Small intestine (tissue), 7 donors: ENCODE results near the gene CYP4F22. TPM values are rescaled to one million over a fixed set of nuclear protein-coding genes. Genes with fewer than 3 reads are reported as not detected.
"Not testable (repeated sequence)": the region's sequence is repeated elsewhere in the genome, so short reads cannot be mapped to it uniquely, and the experiment has no call there.

Source experiments
- DNase-seq, 2 donors: peaks; one replicate each; pipeline versions ENCODE4 v3.0.0 to v3.0.0-alpha.2; 2013
- FAIRE-seq: peaks from 2 replicates; lab custom pipeline; 2012; peaks lifted over from hg19 to GRCh38; lab: Jason Lieb, UNC
- H3K27ac ChIP-seq, 3 donors: one replicate each; pipeline ENCODE4 v1.5.1; 2013; ENCODE audit warnings: low read length in 2 of 3, mild to moderate bottlenecking in 2 of 3, control low read depth in 1 of 3, inconsistent platforms in 1 of 3, low read depth in 1 of 3, moderate library complexity in 1 of 3
- H3K27me3 ChIP-seq, 3 donors: one replicate each; pipeline ENCODE4 v1.6.1; 2013; ENCODE audit warnings: low read length in 3 of 3, inconsistent platforms in 1 of 3; ENCODE audit not compliant: control insufficient read depth in 3 of 3, insufficient read depth in 3 of 3
- H3K36me3 ChIP-seq, 3 donors: one replicate each; pipeline ENCODE4 v1.6.1; 2013; ENCODE audit warnings: low read length in 3 of 3, inconsistent platforms in 1 of 3, low read depth in 1 of 3, mild to moderate bottlenecking in 1 of 3, moderate library complexity in 1 of 3; ENCODE audit not compliant: control insufficient read depth in 3 of 3, insufficient read depth in 2 of 3
- H3K4me1 ChIP-seq, 3 donors: one replicate each; pipeline ENCODE4 v1.6.1; 2013; ENCODE audit warnings: low read length in 2 of 3, inconsistent platforms in 1 of 3, low read depth in 1 of 3, mild to moderate bottlenecking in 1 of 3, moderate library complexity in 1 of 3; ENCODE audit not compliant: control insufficient read depth in 3 of 3, insufficient read depth in 2 of 3
- H3K4me3 ChIP-seq, 3 donors: one replicate each; pipeline ENCODE4 v1.5.1; 2013; ENCODE audit warnings: low read length in 3 of 3, control low read depth in 1 of 3, inconsistent platforms in 1 of 3, low read depth in 1 of 3, mild to moderate bottlenecking in 1 of 3, moderate library complexity in 1 of 3
- H3K9me3 ChIP-seq, 2 donors: one replicate each; pipeline ENCODE4 v1.6.1; 2013; ENCODE audit warnings: low read depth in 1 of 2, low read length in 1 of 2; ENCODE audit not compliant: control insufficient read depth in 2 of 2, insufficient read depth in 1 of 2
- WGBS, 3 donors: extraction: QIAGEN DNeasy Blood & Tissue Kit; methylation state at CpG; one replicate each; pipeline ENCODE4 v1.1.7; 2013; 5-methylcytosine and 5-hydroxymethylcytosine counted together
- polyA plus RNA-seq, 4 donors: library from polyadenylated mRNA; stranded (reverse) in 3 of 4; unstranded in 1 of 4; fragments of 200-250 nt in 3 of 4; fragments of 120-200 nt in 1 of 4; gene quantifications; one replicate each; pipeline versions ENCODE4 v1.2.1 to v1.2.3, GENCODE V29; 2013
- donor health status: healthy with polysubstance abuse.
- donor health status: control.
- donor health status: control.
- donor health status: Bipolar disorder and iron deficiency.
- donor health status: healthy.

CYP4F22 gene
- polyA plus RNA-seq, 4 donors, result 0.09 to 0.15 TPM; not detected in 2

- Histone ChIP-seq H3K27me3 (no peaks in the 10 kb centered on the region), H3K27ac (no peak overlapping the region), H3K36me3 (no peaks in the 10 kb centered on the region), H3K9me3 (no peaks in the 10 kb centered on the region), H3K4me3 (no peak overlapping the region), H3K4me1 (no peaks in the 10 kb centered on the region)
- FAIRE-seq (no peak), DNase-seq (no peak)
- WGBS, 3 donors, result 66 to 78% (median 75%) methylated on average over 6 of the region's 6 CpGs
Measured at GRCh38 chr19:15519433-15519976, 11.2 kb downstream of the CYP4F22 start.

GRCh38 chr19:15524781-15525180 is 16.5 kb downstream of the CYP4F22 start:
- H3K27ac ChIP-seq, result no peak overlapping the region
- H3K4me3 ChIP-seq, result no peak overlapping the region
- FAIRE-seq, result no peak
- H3K36me3 ChIP-seq, result no peaks in the 10 kb centered on the region
- H3K27me3 ChIP-seq, result no peaks in the 10 kb centered on the region
- DNase-seq, result no peak
- H3K4me1 ChIP-seq, result no peaks in the 10 kb centered on the region
- WGBS, 3 donors, result 68 to 79% (median 74%) methylated on average over 5 of the region's 5 CpGs
- H3K9me3 ChIP-seq, result no peaks in the 10 kb centered on the region

GRCh38 chr19:15525291-15525690 is 17.0 kb downstream of the CYP4F22 start:
- Histone ChIP-seq H3K27ac (no peak overlapping the region), H3K36me3 (no peaks in the 10 kb centered on the region), H3K27me3 (no peaks in the 10 kb centered on the region), H3K9me3 (peaks cover 0 to 3% of the 10 kb centered on the region in 2 donors), H3K4me3 (no peak overlapping the region), H3K4me1 (no peaks in the 10 kb centered on the region)
- WGBS, 3 donors, result 79 to 86% (median 86%) methylated on average over 14 to 15 of the region's 15 CpGs
- DNase-seq (no peak), FAIRE-seq (no peak)

- H3K9me3 ChIP-seq, result peaks cover 0 to 3% of the 10 kb centered on the region in 2 donors
- no peaks in the 10 kb centered on the region for H3K4me1 ChIP-seq
- no peaks in the 10 kb centered on the region for H3K27me3 ChIP-seq
- DNase-seq, result no peak
- 55 to 79% (median 67%) methylated on average over 2 of the region's 2 CpGs for WGBS, 3 donors
- no peak for FAIRE-seq
- H3K36me3 ChIP-seq, result no peaks in the 10 kb centered on the region
- no peak overlapping the region for H3K4me3 ChIP-seq
- no peak overlapping the region for H3K27ac ChIP-seq
Measured at GRCh38 chr19:15526408-15526807, 18.1 kb downstream of the CYP4F22 start.

- Histone ChIP-seq H3K4me1 (no peaks in the 10 kb centered on the region), H3K27me3 (no peaks in the 10 kb centered on the region), H3K36me3 (no peaks in the 10 kb centered on the region), H3K9me3 (peaks cover 0 to 3% of the 10 kb centered on the region in 2 donors), H3K4me3 (no peak overlapping the region), H3K27ac (no peak overlapping the region)
- 62 to 69% (median 65%) methylated on average over 3 of the region's 3 CpGs for WGBS, 3 donors
- no peak for FAIRE-seq
- DNase-seq, result no peak
Measured at GRCh38 chr19:15527705-15528104, 19.4 kb downstream of the CYP4F22 start.

GRCh38 chr19:15529774-15530372 is 21.5 kb downstream of the CYP4F22 start:
- Histone ChIP-seq H3K4me3 (no peak overlapping the region), H3K9me3 (peaks cover 0 to 3% of the 10 kb centered on the region in 2 donors), H3K36me3 (no peaks in the 10 kb centered on the region), H3K4me1 (no peaks in the 10 kb centered on the region), H3K27me3 (no peaks in the 10 kb centered on the region), H3K27ac (no peak overlapping the region)
- FAIRE-seq, result no peak
- 51 to 65% (median 65%) methylated on average over 8 of the region's 8 CpGs for WGBS, 3 donors
- DNase-seq, result no peak

GRCh38 chr19:15532779-15533521 is 24.6 kb downstream of the CYP4F22 start:
- no peak for FAIRE-seq
- Histone ChIP-seq H3K4me3 (no peak overlapping the region), H3K9me3 (peaks cover 0 to 3% of the 10 kb centered on the region in 2 donors), H3K36me3 (no peaks in the 10 kb centered on the region), H3K27me3 (no peaks in the 10 kb centered on the region), H3K4me1 (no peaks in the 10 kb centered on the region), H3K27ac (no peak overlapping the region)
- no peak for DNase-seq
- WGBS, 3 donors, result 54 to 63% (median 57%) methylated on average over 2 of the region's 2 CpGs

- H3K27ac ChIP-seq, FAIRE-seq, H3K27me3 ChIP-seq, H3K36me3 ChIP-seq, DNase-seq, H3K9me3 ChIP-seq, H3K4me1 ChIP-seq, H3K4me3 ChIP-seq: not testable (repeated sequence)
- WGBS, 3 donors, result 71 to 74% (median 72%) methylated on average over 4 of the region's 4 CpGs
Measured at GRCh38 chr19:15533522-15533830, 25.2 kb downstream of the CYP4F22 start.
